Activated B cell treated with CpG ODN at 0.5 μM for 24 hours (primary cell): Measurements from ENCODE around the gene DNMBP. TPM values are rescaled to one million over a fixed set of nuclear protein-coding genes. Genes with fewer than 3 reads are reported as not detected.
"Not testable (repeated sequence)": the region's sequence is repeated elsewhere in the genome, so short reads cannot be mapped to it uniquely, and the experiment has no call there.

Experiments used
- ATAC-seq: fragments of 200-7000 bp; cut with Tn5 transposase; one replicate; pipeline ENCODE4 v1.10.0; 2021; ENCODE audit warnings: low read depth, mild to moderate bottlenecking, moderate library complexity
- CTCF ChIA-PET: fragments of 350-600 bp; sonication (Branson Sonifier 250); formaldehyde crosslinking; loops from one replicate; lab custom pipeline; 2021; ENCODE audit warnings: antibody characterized with exemption; lab: Charles Lee
- POLR2A ChIA-PET: fragments of 350-600 bp; sonication (Branson Sonifier 250); formaldehyde crosslinking; loops from one replicate; lab custom pipeline; 2021; ENCODE audit warnings: antibody characterized with exemption; lab: Charles Lee
- DNase-seq: peaks from one replicate; pipeline ENCODE4 v3.0.0; 2022
- H3K27ac Mint-ChIP-seq: one replicate; pipeline ENCODE4 v1.8.0; 2020; ENCODE audit warnings: mixed read lengths
- H3K27me3 Mint-ChIP-seq: one replicate; pipeline ENCODE4 v1.8.0; 2021; ENCODE audit warnings: mixed read lengths
- H3K36me3 Mint-ChIP-seq: one replicate; pipeline ENCODE4 v1.8.0; 2021; ENCODE audit warnings: low read depth, mixed read lengths
- H3K4me1 Mint-ChIP-seq: one replicate; pipeline ENCODE4 v1.8.0; 2021; ENCODE audit warnings: mixed read lengths
- H3K4me3 Mint-ChIP-seq: one replicate; pipeline ENCODE4 v1.8.0; 2020; ENCODE audit warnings: mild to moderate bottlenecking, mixed read lengths
- H3K9me3 Mint-ChIP-seq: one replicate; pipeline ENCODE4 v1.8.0; 2020; ENCODE audit warnings: mixed read lengths
- intact Hi-C: fragments of 100-400 bp; cut with micrococcal nuclease; formaldehyde crosslinking; loops from one replicate; pipeline ENCODE4 v1.15.1; 2024
- total RNA-seq: library from RNA; stranded (reverse); gene quantifications from 2 replicates; pipeline ENCODE4 v1.2.3, GENCODE V29; 2022
- TF ChIP-seq, protein P1 (sequence below): fragments of 200-600 bp; IDR thresholded peaks from one replicate; pipeline ENCODE4 v1.8.0; 2022; ENCODE audit warnings: antibody characterized with exemption, mild to moderate bottlenecking

DNMBP gene
- total RNA-seq, 1 donor from 2014 or later: 13.1 TPM

GRCh38 chr10:99845837-99846382 lies 163.8 kb downstream of the DNMBP start:
- TF ChIP-seq, protein P1, sequence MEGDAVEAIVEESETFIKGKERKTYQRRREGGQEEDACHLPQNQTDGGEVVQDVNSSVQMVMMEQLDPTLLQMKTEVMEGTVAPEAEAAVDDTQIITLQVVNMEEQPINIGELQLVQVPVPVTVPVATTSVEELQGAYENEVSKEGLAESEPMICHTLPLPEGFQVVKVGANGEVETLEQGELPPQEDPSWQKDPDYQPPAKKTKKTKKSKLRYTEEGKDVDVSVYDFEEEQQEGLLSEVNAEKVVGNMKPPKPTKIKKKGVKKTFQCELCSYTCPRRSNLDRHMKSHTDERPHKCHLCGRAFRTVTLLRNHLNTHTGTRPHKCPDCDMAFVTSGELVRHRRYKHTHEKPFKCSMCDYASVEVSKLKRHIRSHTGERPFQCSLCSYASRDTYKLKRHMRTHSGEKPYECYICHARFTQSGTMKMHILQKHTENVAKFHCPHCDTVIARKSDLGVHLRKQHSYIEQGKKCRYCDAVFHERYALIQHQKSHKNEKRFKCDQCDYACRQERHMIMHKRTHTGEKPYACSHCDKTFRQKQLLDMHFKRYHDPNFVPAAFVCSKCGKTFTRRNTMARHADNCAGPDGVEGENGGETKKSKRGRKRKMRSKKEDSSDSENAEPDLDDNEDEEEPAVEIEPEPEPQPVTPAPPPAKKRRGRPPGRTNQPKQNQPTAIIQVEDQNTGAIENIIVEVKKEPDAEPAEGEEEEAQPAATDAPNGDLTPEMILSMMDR: no peak

DNA sequence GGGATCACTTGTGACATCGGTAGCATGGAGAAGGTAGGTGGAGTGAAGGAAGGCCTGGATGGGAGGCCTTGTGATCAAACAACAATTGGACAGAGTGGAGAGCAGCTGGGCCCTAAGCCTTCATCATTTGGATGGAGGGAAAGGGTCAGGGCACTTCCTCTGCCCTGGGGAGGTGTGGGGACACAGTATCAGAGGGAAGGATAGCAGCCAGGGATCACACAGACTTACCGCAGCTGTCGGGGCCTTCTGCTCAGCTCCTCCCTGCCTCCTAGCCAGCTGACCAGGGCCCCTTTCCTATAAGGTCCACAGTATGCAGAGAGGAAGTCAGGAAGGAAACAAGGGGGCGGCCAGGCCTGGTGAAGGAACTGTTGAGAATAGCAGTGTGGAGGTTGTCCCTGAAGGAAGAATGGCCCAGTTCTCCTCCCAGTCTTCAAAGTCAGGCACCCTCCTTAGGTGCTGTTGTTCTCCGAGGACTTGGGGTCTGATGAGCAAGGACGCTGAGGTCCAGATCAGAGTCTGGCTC lies 165.3 kb downstream of the DNMBP start:
- H3K4me3 Mint-ChIP-seq: no peak overlapping the region
- no peak for DNase-seq
- ATAC-seq: no peak
- no peaks in the 10 kb centered on the region for H3K27me3 Mint-ChIP-seq
- intact Hi-C loops: no loop called here
- H3K4me1 Mint-ChIP-seq: peaks cover 8% of the 10 kb centered on the region
- no peak overlapping the region for H3K27ac Mint-ChIP-seq
- POLR2A ChIA-PET: no interaction called here
- no peaks in the 10 kb centered on the region for H3K36me3 Mint-ChIP-seq
- TF ChIP-seq, protein P1: no peak
- CTCF ChIA-PET: interaction anchor here (1.1 to 9.0 kb wide), 5 partner anchors 55 to 208 kb away, joined by 3 to 237 read pairs (median 13); partner anchors contain the start of gene DNMBP
- H3K9me3 Mint-ChIP-seq: no peaks in the 10 kb centered on the region

More at GRCh38 chr10:99845837-99846382, 163.8 kb downstream of the DNMBP start:
- DNase-seq: peak; percentile 28
- Mint-ChIP-seq H3K4me1 (peaks cover 8% of the 10 kb centered on the region), H3K9me3 (no peaks in the 10 kb centered on the region), H3K27me3 (no peaks in the 10 kb centered on the region), H3K36me3 (no peaks in the 10 kb centered on the region), H3K4me3 (peak overlapping the region; percentile 50), H3K27ac (no peak overlapping the region)
- peak; percentile 77 for ATAC-seq
- intact Hi-C loops: loop anchor here (1.0 to 5.0 kb wide), 4 partner anchors 163 to 671 kb away; partner anchors contain the start of genes DNMBP and SEC31B
- ChIA-PET POLR2A (interaction anchor here (1.9 kb wide), 1 partner anchor 164 kb away, joined by 5 read pairs; the partner anchor contains the start of gene DNMBP), CTCF (interaction anchor here (0.6 to 9.0 kb wide), 33 partner anchors 8 to 676 kb away, joined by 3 to 237 read pairs (median 4); partner anchors contain the start of gene DNMBP)

DNA sequence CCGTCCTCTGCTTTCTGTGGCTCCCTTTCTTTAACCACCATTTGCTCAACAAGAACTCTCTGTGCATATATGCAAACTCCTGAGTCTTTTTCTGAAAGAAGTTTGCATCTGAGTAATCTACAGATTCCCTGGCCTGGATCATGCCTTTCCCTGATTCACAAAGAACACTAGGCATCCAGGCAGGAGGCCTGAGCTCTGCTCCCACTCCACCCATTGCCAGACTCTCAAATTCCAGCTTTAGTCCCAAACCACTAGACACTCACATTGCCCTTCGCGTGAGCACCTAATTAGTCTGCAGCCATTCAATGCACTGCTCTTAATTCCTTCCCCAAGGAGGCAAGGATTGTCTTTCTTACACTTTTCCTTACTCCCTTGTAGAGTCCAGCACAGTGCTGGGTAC lies 166.4 kb downstream of the DNMBP start:
- Mint-ChIP-seq H3K27me3 (no peaks in the 10 kb centered on the region), H3K9me3 (no peaks in the 10 kb centered on the region), H3K4me3 (no peak overlapping the region), H3K4me1 (peaks cover 8% of the 10 kb centered on the region), H3K36me3 (no peaks in the 10 kb centered on the region), H3K27ac (no peak overlapping the region)
- intact Hi-C loops: no loop called here
- ATAC-seq (no peak), DNase-seq (no peak)
- CTCF ChIA-PET: interaction anchor here (9.0 kb wide), 1 partner anchor 202 kb away, joined by 237 read pairs; no protein-coding TSS in a partner anchor
- POLR2A ChIA-PET: no interaction called here
- TF ChIP-seq, protein P1: no peak

DNA sequence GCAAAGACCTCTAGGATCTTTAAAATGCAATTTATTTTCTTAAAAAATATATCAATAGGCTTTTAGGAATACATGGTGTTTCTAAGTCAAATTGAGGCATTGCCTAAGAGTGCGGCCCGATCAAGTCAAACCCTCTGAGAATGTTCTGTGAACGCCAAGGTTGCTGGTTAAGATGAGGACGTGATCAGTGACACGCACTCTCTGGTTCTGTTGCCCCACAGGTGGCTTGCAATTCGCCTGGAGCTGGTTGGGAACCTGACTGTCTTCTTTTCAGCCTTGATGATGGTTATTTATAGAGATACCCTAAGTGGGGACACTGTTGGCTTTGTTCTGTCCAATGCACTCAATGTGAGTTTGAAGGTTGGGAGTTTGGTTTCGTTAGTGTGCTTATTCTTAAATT lies 168.0 kb downstream of the DNMBP start:
- CTCF ChIA-PET: no interaction called here
- POLR2A ChIA-PET: no interaction called here
- DNase-seq: no peak
- no peak overlapping the region for H3K27ac Mint-ChIP-seq
- H3K9me3 Mint-ChIP-seq: no peaks in the 10 kb centered on the region
- no peaks in the 10 kb centered on the region for H3K27me3 Mint-ChIP-seq
- H3K4me3 Mint-ChIP-seq: no peak overlapping the region
- ATAC-seq: no peak
- H3K4me1 Mint-ChIP-seq: peaks cover 8% of the 10 kb centered on the region
- TF ChIP-seq, protein P1: no peak
- intact Hi-C loops: no loop called here
- H3K36me3 Mint-ChIP-seq: no peaks in the 10 kb centered on the region

- H3K4me1 Mint-ChIP-seq, H3K9me3 Mint-ChIP-seq, H3K27me3 Mint-ChIP-seq, intact Hi-C loops, H3K27ac Mint-ChIP-seq, DNase-seq, H3K36me3 Mint-ChIP-seq, ATAC-seq, POLR2A ChIA-PET, H3K4me3 Mint-ChIP-seq, CTCF ChIA-PET: not testable (repeated sequence)
These were observed 168.9 kb downstream of the DNMBP start for GRCh38 chr10:99840859-99841258.
